A549 (cell line): Measurements from ENCODE around the gene ZNF341. TPM values are rescaled to one million over a fixed set of nuclear protein-coding genes. Genes with fewer than 3 reads are reported as not detected.

Experiments
- ATAC-seq, 2 experiments: fragments of 200-7000 bp in 1 of 2; fragments of >200 bp in 1 of 2; cut with Nextera tagmentation in 1 of 2; cut with Tn5 transposase in 1 of 2; 3 replicates each; pipeline versions ENCODE4 v1.8.0 to v1.9.1; 2018 to 2020; ENCODE audit warnings: mild to moderate bottlenecking in 1 of 2, moderate library complexity in 1 of 2
- CTCF ChIA-PET: fragments of 300-600 bp; sonication (Branson Sonifier 250); formaldehyde crosslinking; extraction: SDS; loops from one replicate; lab custom pipeline; 2021; ENCODE audit warnings: antibody characterized with exemption, inconsistent platforms; lab: Yijun Ruan, JAX
- POLR2A ChIA-PET: fragments of 350-600 bp; formaldehyde crosslinking; extraction: SDS; loops from one replicate; lab custom pipeline; 2021; ENCODE audit warnings: antibody characterized with exemption, inconsistent platforms; lab: Yijun Ruan, JAX
- DNase-seq, 2 experiments: peaks; one replicate each; pipeline versions ENCODE4 v3.0.0 to v3.0.0-alpha.2; 2011 to 2016; ENCODE audit warnings: low read depth in 1 of 2, low spot score in 1 of 2
- FAIRE-seq: peaks from 2 replicates; lab custom pipeline; 2011; peaks lifted over from hg19 to GRCh38; lab: Jason Lieb, UNC
- H3K27ac ChIP-seq, 2 experiments: fragments of >200 bp; sonication (Bioruptor Twin); formaldehyde crosslinking; 3 replicates each; pipeline ENCODE4 v1.5.1; 2016 to 2017
- H3K4me1 ChIP-seq: fragments of >200 bp; sonication (Bioruptor Twin); formaldehyde crosslinking; 3 replicates; pipeline ENCODE4 v1.6.1; 2016
- H3K4me2 ChIP-seq: fragments of >200 bp; sonication (Bioruptor Twin); formaldehyde crosslinking; 3 replicates; pipeline ENCODE4 v1.6.1; 2016
- H3K4me3 ChIP-seq: fragments of >200 bp; sonication (Bioruptor Twin); formaldehyde crosslinking; 3 replicates; pipeline ENCODE4 v1.5.1; 2016
- H3K9me3 ChIP-seq: fragments of >200 bp; sonication (Bioruptor Twin); formaldehyde crosslinking; 3 replicates; pipeline ENCODE4 v1.6.1; 2016
- BHLHE40 ChIP-seq: IDR thresholded peaks from 2 replicates; pipeline ENCODE4 v1.6.1; 2012; ENCODE audit warnings: low read depth, low read length, inconsistent platforms
- CEBPB ChIP-seq, 2 experiments: fragments of >200 bp in 1 of 2; sonication (Bioruptor Twin) in 1 of 2; formaldehyde crosslinking in 1 of 2; IDR thresholded peaks; 2 replicates each; pipeline ENCODE4 v1.6.1; 2012 to 2016
- CHD2 ChIP-seq: fragments of 150-350 bp; IDR thresholded peaks from 2 replicates; pipeline ENCODE4 v1.6.1; 2014; ENCODE audit warnings: low read length; ENCODE audit not compliant: partially characterized antibody
- EHF ChIP-seq: fragments of 250-450 bp; sonication (Bioruptor Pico); IDR thresholded peaks from 2 replicates; pipeline ENCODE4 v1.5.0; 2020; ENCODE audit warnings: mild to moderate bottlenecking
- HDAC2 ChIP-seq: fragments of 200-600 bp; sonication (generic); IDR thresholded peaks from 2 replicates; pipeline ENCODE4 v1.6.1; 2016
- HEYL ChIP-seq: fragments of 250-450 bp; sonication (Bioruptor Pico); IDR thresholded peaks from 2 replicates; pipeline ENCODE4 v1.8.0; 2021; ENCODE audit warnings: mild to moderate bottlenecking, moderate library complexity
- HMGXB4 ChIP-seq: fragments of 250-450 bp; sonication (Bioruptor Pico); IDR thresholded peaks from 2 replicates; pipeline ENCODE4 v1.5.0; 2021; ENCODE audit warnings: mild to moderate bottlenecking, moderate library complexity, borderline replicate concordance
- HOXB13 ChIP-seq: fragments of 250-450 bp; sonication (Bioruptor Pico); IDR thresholded peaks from 2 replicates; pipeline ENCODE4 v1.5.0; 2020; ENCODE audit warnings: low read depth, mild to moderate bottlenecking, moderate library complexity
- HOXB5 ChIP-seq: fragments of 250-450 bp; sonication (Bioruptor Pico); IDR thresholded peaks from 2 replicates; pipeline ENCODE4 v1.5.0; 2020; ENCODE audit warnings: mild to moderate bottlenecking, moderate library complexity
- MAFK ChIP-seq: fragments of 450-650 bp; IDR thresholded peaks from 2 replicates; pipeline ENCODE4 v1.6.1; 2014; ENCODE audit not compliant: partially characterized antibody
- PHF8 ChIP-seq: fragments of 200-600 bp; sonication (generic); IDR thresholded peaks from 2 replicates; pipeline ENCODE4 v1.6.1; 2016; ENCODE audit warnings: low read depth, mild to moderate bottlenecking, antibody characterized with exemption, moderate library complexity, borderline replicate concordance
- POLR2AphosphoS2 ChIP-seq: conservative IDR thresholded peaks from 2 replicates; pipeline ENCODE4 v1.6.1; 2012; ENCODE audit warnings: low read length, improper control_type of control experiment, inconsistent platforms
- RCOR1 ChIP-seq: fragments of 150-350 bp; IDR thresholded peaks from 2 replicates; pipeline ENCODE4 v1.6.1; 2014; ENCODE audit warnings: antibody characterized with exemption, low read length, low read depth
- RNF2 ChIP-seq: fragments of 200-600 bp; sonication (generic); IDR thresholded peaks from 2 replicates; pipeline ENCODE4 v1.6.1; 2016; ENCODE audit warnings: low read depth, mild to moderate bottlenecking, antibody characterized with exemption, moderate library complexity, borderline replicate concordance
- ZFP36 ChIP-seq: fragments of 450-650 bp; IDR thresholded peaks from 2 replicates; pipeline ENCODE4 v1.6.1; 2014; ENCODE audit warnings: borderline replicate concordance; ENCODE audit not compliant: partially characterized antibody
- WGBS: methylation state at CpG from one replicate; pipeline ENCODE4 v1.1.6; 2017; ENCODE audit errors: missing lambda C conversion rate; 5-methylcytosine and 5-hydroxymethylcytosine counted together
- polyA plus RNA-seq, 4 experiments: library from polyadenylated mRNA; depleted of rRNA in 3 of 4; stranded (reverse); fragments of >200 nt; fragmentation: RNase III in 1 of 4; extraction: RNeasy Plus Mini Kit Qiagen cat#74134 plus additional on column Dnase treatment in 1 of 4; gene quantifications; 2 replicates in 3 of 4; 3 replicates in 1 of 4; pipeline ENCODE4 v1.2.3, GENCODE V29; 2011 to 2017
- TF ChIP-seq, protein P1 (sequence below): fragments of 250-450 bp; sonication (Bioruptor Pico); IDR thresholded peaks from 2 replicates; pipeline ENCODE4 v1.5.0; 2020; ENCODE audit warnings: low read depth, mild to moderate bottlenecking, moderate library complexity
- TF ChIP-seq, protein P2 (sequence below): IDR thresholded peaks from 2 replicates; pipeline ENCODE4 v1.6.1; 2012
- TF ChIP-seq, protein P3 (sequence below): fragments of 450-650 bp; IDR thresholded peaks from 2 replicates; pipeline ENCODE4 v1.6.1; 2014; ENCODE audit warnings: antibody characterized with exemption

Gene ZNF341
- polyA plus RNA-seq, 2 of the 4 experiments (the other 2 are of a cell fraction) = 2.1 to 4.1 TPM

- TF ChIP-seq HEYL (no peak), BHLHE40 (no peak)
- TF ChIP-seq, protein P1, sequence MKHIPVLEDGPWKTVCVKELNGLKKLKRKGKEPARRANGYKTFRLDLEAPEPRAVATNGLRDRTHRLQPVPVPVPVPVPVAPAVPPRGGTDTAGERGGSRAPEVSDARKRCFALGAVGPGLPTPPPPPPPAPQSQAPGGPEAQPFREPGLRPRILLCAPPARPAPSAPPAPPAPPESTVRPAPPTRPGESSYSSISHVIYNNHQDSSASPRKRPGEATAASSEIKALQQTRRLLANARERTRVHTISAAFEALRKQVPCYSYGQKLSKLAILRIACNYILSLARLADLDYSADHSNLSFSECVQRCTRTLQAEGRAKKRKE (CRISPR knock-in tag) = no peak
- TF ChIP-seq, protein P2, sequence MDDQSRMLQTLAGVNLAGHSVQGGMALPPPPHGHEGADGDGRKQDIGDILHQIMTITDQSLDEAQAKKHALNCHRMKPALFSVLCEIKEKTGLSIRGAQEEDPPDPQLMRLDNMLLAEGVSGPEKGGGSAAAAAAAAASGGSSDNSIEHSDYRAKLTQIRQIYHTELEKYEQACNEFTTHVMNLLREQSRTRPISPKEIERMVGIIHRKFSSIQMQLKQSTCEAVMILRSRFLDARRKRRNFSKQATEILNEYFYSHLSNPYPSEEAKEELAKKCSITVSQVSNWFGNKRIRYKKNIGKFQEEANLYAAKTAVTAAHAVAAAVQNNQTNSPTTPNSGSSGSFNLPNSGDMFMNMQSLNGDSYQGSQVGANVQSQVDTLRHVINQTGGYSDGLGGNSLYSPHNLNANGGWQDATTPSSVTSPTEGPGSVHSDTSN = no peak
These were observed 98.6 kb downstream of the ZNF341 start (continued) for GRCh38 chr20:33830371-33830770.

- 60% methylated on average over 11 of the region's 11 CpGs for WGBS
- no peak overlapping the region for H3K27ac ChIP-seq
- DNase-seq (no peak), FAIRE-seq (no peak), ATAC-seq (no peak)
- H3K4me2 ChIP-seq = no peak overlapping the region
- CTCF ChIA-PET = interaction anchor here (0.7 to 1.6 kb wide), 2 partner anchors 16 to 101 kb away, joined by 3 to 4 read pairs; no protein-coding TSS in a partner anchor
- no peaks in the 10 kb centered on the region for H3K9me3 ChIP-seq
- POLR2A ChIA-PET = no interaction called here
- peaks cover 8% of the 10 kb centered on the region; the same call in 2 of the 3 replicates for H3K4me1 ChIP-seq
- TF ChIP-seq CEBPB (IDR thresholded peaks at IDR 0.05) (no peak), HOXB5 (no peak), POLR2AphosphoS2 (no peak), HOXB13 (CRISPR knock-in tag) (no peak), RCOR1 (no peak), EHF (CRISPR knock-in tag) (no peak), CHD2 (no peak), BHLHE40 (no peak), HMGXB4 (CRISPR knock-in tag) (no peak), RNF2 (no peak)
- TF ChIP-seq, protein P3, sequence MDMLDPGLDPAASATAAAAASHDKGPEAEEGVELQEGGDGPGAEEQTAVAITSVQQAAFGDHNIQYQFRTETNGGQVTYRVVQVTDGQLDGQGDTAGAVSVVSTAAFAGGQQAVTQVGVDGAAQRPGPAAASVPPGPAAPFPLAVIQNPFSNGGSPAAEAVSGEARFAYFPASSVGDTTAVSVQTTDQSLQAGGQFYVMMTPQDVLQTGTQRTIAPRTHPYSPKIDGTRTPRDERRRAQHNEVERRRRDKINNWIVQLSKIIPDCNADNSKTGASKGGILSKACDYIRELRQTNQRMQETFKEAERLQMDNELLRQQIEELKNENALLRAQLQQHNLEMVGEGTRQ = no peak
- TF ChIP-seq, all 56 proteins: peak for 0
- no peak overlapping the region for H3K4me3 ChIP-seq
These were observed 100.5 kb downstream of the ZNF341 start for GRCh38 chr20:33832103-33832804.

DNA sequence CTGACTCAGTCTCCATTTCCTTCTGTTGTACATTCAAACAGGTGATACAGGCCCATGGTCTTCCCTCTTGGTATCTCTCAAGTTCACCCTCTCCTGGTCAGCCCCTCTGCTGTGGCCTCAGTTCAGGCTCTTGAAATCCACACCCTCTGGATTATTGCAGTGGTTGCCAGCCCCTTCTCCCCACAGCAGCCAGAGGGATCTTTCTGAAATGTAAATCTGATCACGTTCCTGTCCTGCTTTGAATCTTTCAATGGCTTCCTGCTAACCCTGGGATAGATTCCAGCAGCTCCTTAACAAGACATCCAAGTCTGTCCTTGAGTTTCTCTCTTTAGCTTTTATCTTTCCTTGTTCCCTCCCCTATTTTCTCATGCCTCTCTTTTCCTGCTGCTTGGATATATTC lies 101.5 kb downstream of the ZNF341 start:
- no peak for ATAC-seq
- 90% methylated on average over 1 of the region's 1 CpG for WGBS
- CTCF ChIA-PET = interaction anchor here (0.6 kb wide), 1 partner anchor 318 kb away, joined by 3 read pairs; no protein-coding TSS in a partner anchor

More for the DNA sequence above, 101.5 kb downstream of the ZNF341 start:
- H3K9me3 ChIP-seq = no peaks in the 10 kb centered on the region
- no peak overlapping the region for H3K4me3 ChIP-seq
- no peak overlapping the region for H3K4me2 ChIP-seq
- TF ChIP-seq MAFK (no peak), ZFP36 (no peak), PHF8 (no peak), HDAC2 (no peak)
- no peak overlapping the region for H3K27ac ChIP-seq
- H3K4me1 ChIP-seq = peaks cover 8% of the 10 kb centered on the region; the same call in 2 of the 3 replicates
- FAIRE-seq (no peak), DNase-seq (no peak)
- POLR2A ChIA-PET = no interaction called here
